GM13977 (cell line): ENCODE data around the gene PRR35.

Source experiments
- DNase-seq: peaks from one replicate; pipeline ENCODE4 v3.0.0; 2012; ENCODE audit warnings: low spot score
- CTCF ChIP-seq: IDR thresholded peaks from 2 replicates; pipeline ENCODE4 v1.5.1; 2012; ENCODE audit warnings: mild to moderate bottlenecking, control low read depth; ENCODE audit not compliant: insufficient read depth; ENCODE audit errors: extremely low read depth, missing control alignments
- in situ Hi-C: fragments of 300-500 bp; cut with MboI; formaldehyde crosslinking; loops from one replicate; pipeline ENCODE4 v1.12.0; 2022; ENCODE audit warnings: low sequenced_read_pairs, low pct_unique_long_range_greater_than_20kb, mixed read lengths, inconsistent platforms; ENCODE audit not compliant: unreplicated experiment

The PRR35 gene

DNA sequence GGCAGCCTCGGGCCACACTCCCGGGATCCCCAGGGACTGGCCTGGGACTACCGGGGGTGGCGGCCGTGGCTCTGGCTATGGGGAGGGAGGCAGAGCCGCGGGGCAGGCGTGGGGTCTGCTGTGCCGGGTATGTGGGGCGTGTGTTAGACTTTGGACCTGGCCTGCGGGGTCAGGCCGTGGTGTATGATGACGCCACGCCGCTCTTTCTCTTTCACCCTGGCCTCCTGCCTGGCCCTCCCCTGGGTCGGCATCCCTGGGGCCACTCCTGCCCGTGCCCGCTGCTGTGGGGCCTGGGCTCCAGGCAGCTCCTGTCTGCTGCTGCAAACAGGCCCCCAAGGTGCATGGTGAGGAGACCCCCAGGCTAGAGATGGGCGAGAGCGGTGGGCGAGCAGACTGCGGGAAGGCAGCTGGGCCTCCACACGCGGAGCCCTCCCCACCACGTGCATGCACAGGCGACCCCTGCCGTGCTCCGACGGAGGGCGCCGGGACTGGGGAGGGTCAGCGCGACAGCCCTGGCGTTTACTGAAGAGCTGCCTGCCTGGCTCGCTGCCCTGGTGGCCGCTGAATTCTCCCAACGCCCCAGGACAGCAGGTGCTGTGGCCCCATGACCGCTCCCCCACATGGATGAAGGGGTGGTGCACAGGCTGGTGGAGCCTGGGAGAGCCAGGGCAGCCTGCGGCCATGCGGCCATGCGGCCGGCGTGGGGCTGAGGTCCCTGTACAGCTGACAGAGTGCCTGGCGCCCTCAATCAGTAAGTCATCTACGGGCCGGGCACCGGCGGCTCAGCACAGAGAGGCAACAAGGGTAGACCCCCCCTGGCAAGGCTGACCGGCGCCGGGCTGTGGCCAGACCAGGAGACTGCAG, 16.7 kb upstream of the PRR35 start:
- in situ Hi-C loops, result no loop called here
- no peak for TF ChIP-seq CTCF

DNA sequence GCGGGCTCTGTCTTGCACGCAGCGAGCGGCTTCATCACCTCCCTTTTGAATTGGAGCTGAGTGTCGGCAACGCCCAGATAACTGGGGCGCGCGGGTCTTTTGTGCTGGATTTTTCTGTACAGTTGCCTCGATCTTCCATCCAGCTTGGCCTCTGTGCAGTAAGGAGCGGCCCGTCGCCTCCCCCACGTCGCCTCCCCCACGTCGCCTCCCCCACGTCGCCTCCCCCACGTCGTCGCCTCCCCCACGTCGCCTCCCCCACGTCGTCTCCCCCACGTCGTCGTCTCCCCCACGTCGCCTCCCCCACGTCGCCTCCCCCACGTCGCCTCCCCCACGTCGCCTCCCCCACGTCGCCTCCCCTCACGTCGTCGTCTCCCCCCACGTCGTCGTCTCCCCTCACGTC, 15.7 kb upstream of the PRR35 start:
- in situ Hi-C loops, result no loop called here
- DNase-seq, result no peak
- no peak for TF ChIP-seq CTCF

More for the DNA sequence above, 16.7 kb upstream of the PRR35 start:
- DNase-seq, result no peak

DNA sequence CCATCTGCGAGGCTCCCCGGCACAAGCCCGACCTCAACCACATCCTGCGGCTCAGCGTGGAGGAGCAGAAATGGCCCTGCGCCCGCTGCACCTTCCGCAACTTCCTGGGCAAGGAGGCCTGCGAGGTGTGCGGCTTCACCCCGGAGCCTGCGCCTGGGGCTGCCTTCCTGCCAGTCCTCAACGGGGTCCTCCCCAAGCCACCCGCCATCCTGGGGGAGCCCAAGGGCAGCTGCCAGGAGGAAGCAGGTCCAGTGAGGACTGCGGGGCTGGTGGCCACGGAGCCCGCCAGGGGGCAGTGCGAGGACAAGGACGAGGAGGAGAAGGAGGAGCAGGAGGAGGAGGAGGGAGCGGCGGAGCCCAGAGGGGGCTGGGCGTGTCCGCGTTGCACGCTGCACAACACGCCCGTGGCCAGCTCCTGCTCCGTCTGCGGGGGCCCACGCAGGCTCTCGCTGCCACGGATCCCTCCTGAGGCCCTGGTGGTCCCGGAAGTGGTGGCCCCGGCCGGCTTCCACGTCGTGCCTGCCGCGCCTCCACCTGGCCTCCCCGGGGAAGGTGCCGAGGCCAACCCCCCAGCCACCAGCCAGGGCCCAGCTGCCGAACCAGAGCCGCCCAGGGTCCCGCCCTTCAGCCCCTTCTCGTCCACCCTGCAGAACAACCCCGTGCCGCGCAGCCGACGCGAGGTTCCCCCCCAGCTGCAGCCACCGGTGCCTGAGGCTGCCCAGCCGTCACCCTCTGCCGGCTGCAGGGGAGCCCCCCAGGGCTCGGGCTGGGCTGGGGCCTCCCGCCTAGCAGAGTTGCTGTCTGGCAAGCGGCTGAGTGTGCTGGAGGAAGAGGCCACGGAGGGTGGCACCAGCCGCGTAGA, 13.1 kb upstream of the PRR35 start:
- DNase-seq, result peak; percentile 85
- peak; percentile 91 for TF ChIP-seq CTCF
- in situ Hi-C loops, result no loop called here

DNA sequence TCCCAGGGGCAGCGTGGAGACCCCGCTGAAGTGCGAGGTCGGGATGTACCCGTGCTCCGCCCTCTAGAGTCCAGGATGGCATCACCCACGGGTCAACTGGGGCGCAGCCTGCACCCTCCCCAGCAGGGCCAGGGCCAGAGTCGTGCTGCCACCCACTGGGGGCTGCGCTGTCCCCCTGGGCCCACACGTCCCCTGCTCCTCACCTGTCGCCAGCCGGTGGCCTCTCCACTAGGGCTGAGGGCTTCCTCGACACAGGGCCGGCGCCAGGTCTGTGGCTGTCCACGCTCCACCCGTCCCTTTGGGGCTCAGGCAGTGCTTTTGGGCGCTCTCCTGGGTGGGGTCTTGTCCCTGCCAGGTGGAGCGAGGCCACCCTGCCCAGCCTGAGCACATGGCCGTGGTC, 11.6 kb upstream of the PRR35 start:
- in situ Hi-C loops, result no loop called here
- no peak for TF ChIP-seq CTCF

DNA sequence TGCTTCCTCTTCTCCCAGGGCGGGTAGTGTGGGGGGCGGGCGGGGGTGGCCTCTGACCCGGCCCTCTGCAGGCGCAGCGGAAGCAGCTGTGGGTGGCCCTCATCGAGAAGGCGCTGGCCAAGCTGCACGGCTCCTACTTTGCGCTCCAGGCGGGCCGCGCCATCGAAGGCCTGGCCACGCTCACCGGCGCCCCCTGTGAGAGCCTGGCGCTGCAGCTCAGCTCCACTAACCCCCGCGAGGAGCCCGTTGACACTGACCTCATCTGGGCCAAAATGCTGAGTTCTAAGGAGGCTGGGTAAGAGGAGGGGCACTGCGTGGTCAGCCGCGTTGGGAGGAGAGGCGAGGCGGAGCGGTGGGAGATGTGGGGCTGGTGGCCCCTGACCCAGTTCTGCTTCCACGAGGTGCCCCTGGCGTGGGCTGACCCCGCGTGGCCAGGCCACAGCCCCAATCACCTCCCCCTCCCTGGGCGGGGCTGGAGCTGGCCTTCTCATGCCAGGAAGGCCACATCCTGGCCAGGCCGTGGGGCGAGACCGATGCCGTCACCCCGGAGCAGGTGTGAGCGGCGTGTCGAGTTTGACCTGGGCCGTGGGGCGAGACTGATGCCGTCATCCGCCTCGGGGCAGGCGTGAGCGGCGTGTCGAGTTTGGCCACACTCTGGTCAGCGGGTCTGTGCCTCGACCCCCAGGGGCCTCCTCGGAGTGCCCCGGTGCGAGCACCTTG, 10.5 kb upstream of the PRR35 start:
- no peak for TF ChIP-seq CTCF
- DNase-seq, result no peak
- in situ Hi-C loops, result no loop called here

More for the DNA sequence above, 11.6 kb upstream of the PRR35 start:
- no peak for DNase-seq

DNA sequence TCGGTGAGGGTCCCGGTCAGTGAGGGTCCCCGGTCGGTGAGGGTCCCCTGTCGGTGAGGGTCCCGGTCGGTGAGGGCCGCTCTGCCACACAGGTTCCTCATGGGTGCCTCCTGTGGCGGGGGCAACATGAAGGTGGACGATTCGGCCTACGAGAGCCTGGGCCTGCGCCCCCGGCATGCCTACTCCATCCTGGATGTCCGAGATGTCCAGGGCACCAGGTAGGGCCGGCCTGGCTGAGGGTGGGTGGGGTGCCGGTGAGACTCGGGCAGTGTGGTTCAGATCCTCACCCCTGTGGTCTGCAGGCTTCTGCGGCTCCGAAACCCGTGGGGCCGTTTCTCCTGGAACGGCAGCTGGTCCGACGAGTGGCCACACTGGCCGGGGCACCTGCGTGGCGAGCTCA, 9.0 kb upstream of the PRR35 start:
- in situ Hi-C loops, result no loop called here
- no peak for DNase-seq
- TF ChIP-seq CTCF, result no peak
